ENCODE data around the gene CNOT1.
"Not testable (repeated sequence)": the region's sequence is repeated elsewhere in the genome, so short reads cannot be mapped to it uniquely, and the experiment has no call there.

The CNOT1 gene

GRCh38 chr16:58637021-58637420 lies 7.4 kb upstream of the CNOT1 start:
- DNase-seq, result not testable (repeated sequence)

GRCh38 chr16:58636466-58636865 lies 6.8 kb upstream of the CNOT1 start:
- no peak for DNase-seq

- DNase-seq, result no peak
These were observed 5.9 kb upstream of the CNOT1 start for GRCh38 chr16:58635502-58635901.

- DNase-seq, result no peak
These were observed 4.7 kb upstream of the CNOT1 start for GRCh38 chr16:58634265-58634802.

GRCh38 chr16:58628845-58629732 lies 537 bp downstream of the CNOT1 start:
- peak; percentile 69 to 73 for DNase-seq

GRCh38 chr16:58624209-58624608 lies 5.4 kb downstream of the CNOT1 start:
- DNase-seq, result no peak

- no peak for DNase-seq
These were observed 9.2 kb downstream of the CNOT1 start for GRCh38 chr16:58620396-58620795.

- no peak for DNase-seq
These were observed 14.3 kb downstream of the CNOT1 start for GRCh38 chr16:58615280-58615679.

- no peak for DNase-seq
These were observed 14.8 kb downstream of the CNOT1 start for GRCh38 chr16:58614860-58615259.

- DNase-seq, result no peak
These were observed 15.4 kb downstream of the CNOT1 start for GRCh38 chr16:58614212-58614611.

- not testable (repeated sequence) for DNase-seq
These were observed 16.7 kb downstream of the CNOT1 start for GRCh38 chr16:58612965-58613364.

GRCh38 chr16:58608601-58609136 lies 21.0 kb downstream of the CNOT1 start:
- no peak for DNase-seq

- no peak for DNase-seq
These were observed 24.1 kb downstream of the CNOT1 start for GRCh38 chr16:58605562-58605961.

GRCh38 chr16:58591083-58591482 lies 38.5 kb downstream of the CNOT1 start:
- DNase-seq, result no peak

- no peak for DNase-seq
These were observed 40.2 kb downstream of the CNOT1 start for GRCh38 chr16:58589326-58589905.

- no peak for DNase-seq
These were observed 41.2 kb downstream of the CNOT1 start for GRCh38 chr16:58588406-58588805.

- no peak for DNase-seq
These were observed 43.1 kb downstream of the CNOT1 start for GRCh38 chr16:58586340-58587030.

- no peak for DNase-seq
These were observed 44.7 kb downstream of the CNOT1 start for GRCh38 chr16:58584831-58585505.

GRCh38 chr16:58582971-58583765 lies 46.5 kb downstream of the CNOT1 start:
- no peak for DNase-seq

GRCh38 chr16:58582133-58582532 lies 47.5 kb downstream of the CNOT1 start:
- DNase-seq, result no peak

- no peak for DNase-seq
These were observed 50.0 kb downstream of the CNOT1 start for GRCh38 chr16:58579587-58579986.

- DNase-seq, result no peak
These were observed 51.0 kb downstream of the CNOT1 start for GRCh38 chr16:58578642-58579041.
